WTC11 (cell line): Measurements from ENCODE around the gene IFFO2. TPM values are rescaled to one million over a fixed set of nuclear protein-coding genes. Genes with fewer than 3 reads are reported as not detected.

Experiments used
- ATAC-seq: fragments of 200-7000 bp; cut with Tn5 transposase; 2 replicates; pipeline ENCODE4 v1.10.0; 2021; ENCODE audit warnings: mild to moderate bottlenecking, moderate library complexity
- CTCF ChIA-PET: fragments of 300-600 bp; sonication (Branson Sonifier 250); formaldehyde crosslinking; loops from one replicate; lab custom pipeline; 2021; ENCODE audit warnings: antibody characterized with exemption; lab: Charles Lee
- POLR2A ChIA-PET: fragments of 350-600 bp; sonication (Branson Sonifier 250); formaldehyde crosslinking; loops from one replicate; lab custom pipeline; 2021; ENCODE audit warnings: antibody characterized with exemption; lab: Charles Lee
- DNase-seq: peaks from one replicate; pipeline ENCODE4 v3.0.0; 2021; ENCODE audit warnings: low spot score
- H3K27ac Mint-ChIP-seq: 2 replicates; pipeline ENCODE4 v1.8.0; 2021; ENCODE audit warnings: mixed read lengths
- H3K27me3 Mint-ChIP-seq: 2 replicates; pipeline ENCODE4 v1.8.0; 2021; ENCODE audit warnings: low read depth, mild to moderate bottlenecking, moderate library complexity, mixed read lengths
- H3K36me3 Mint-ChIP-seq: 2 replicates; pipeline ENCODE4 v1.8.0; 2021; ENCODE audit warnings: mixed read lengths
- H3K4me1 Mint-ChIP-seq: 2 replicates; pipeline ENCODE4 v1.8.0; 2022; ENCODE audit warnings: mixed read lengths
- H3K4me3 Mint-ChIP-seq: 2 replicates; pipeline ENCODE4 v1.8.0; 2021; ENCODE audit warnings: mild to moderate bottlenecking, moderate library complexity, mixed read lengths
- H3K9me3 Mint-ChIP-seq: 2 replicates; pipeline ENCODE4 v1.8.0; 2021; ENCODE audit warnings: mixed read lengths
- ATF2 ChIP-seq: sonication (generic); formaldehyde crosslinking; IDR thresholded peaks from 2 replicates; pipeline ENCODE4 v1.8.1; 2022; ENCODE audit warnings: low read depth, missing genetic modification reagents, borderline replicate concordance
- CBFB ChIP-seq: sonication (generic); formaldehyde crosslinking; IDR thresholded peaks from 2 replicates; pipeline ENCODE4 v1.8.1; 2022; ENCODE audit warnings: mild to moderate bottlenecking, low read depth, missing genetic modification reagents
- EMX1 ChIP-seq: fragments of 250-450 bp; sonication (Bioruptor Pico); IDR thresholded peaks from 2 replicates; pipeline ENCODE4 v1.8.0; 2021; ENCODE audit warnings: mild to moderate bottlenecking
- ETV6 ChIP-seq: sonication (generic); formaldehyde crosslinking; IDR thresholded peaks from 2 replicates; pipeline ENCODE4 v1.8.1; 2022; ENCODE audit warnings: mild to moderate bottlenecking, missing genetic modification reagents
- HMGA2 ChIP-seq: fragments of 250-450 bp; sonication (Bioruptor Pico); IDR thresholded peaks from 2 replicates; pipeline ENCODE4 v1.4.0; 2021; ENCODE audit warnings: mild to moderate bottlenecking, moderate library complexity
- IRF2 ChIP-seq: sonication (generic); formaldehyde crosslinking; IDR thresholded peaks from 2 replicates; pipeline ENCODE4 v1.8.0; 2022; ENCODE audit warnings: low read depth, missing genetic modification reagents, borderline replicate concordance
- NFE2L1 ChIP-seq: sonication (generic); formaldehyde crosslinking; IDR thresholded peaks from 2 replicates; pipeline ENCODE4 v1.8.1; 2023; ENCODE audit warnings: missing genetic modification reagents
- NR3C1 ChIP-seq: sonication (generic); formaldehyde crosslinking; conservative IDR thresholded peaks from 2 replicates; pipeline ENCODE4 v1.8.1; 2023; ENCODE audit warnings: low read depth, mild to moderate bottlenecking, missing genetic modification reagents
- PRRX2 ChIP-seq: fragments of 250-450 bp; sonication (Bioruptor Pico); IDR thresholded peaks from 2 replicates; pipeline ENCODE4 v1.8.0; 2021; ENCODE audit warnings: mild to moderate bottlenecking
- RORB ChIP-seq: fragments of 250-450 bp; sonication (Bioruptor Pico); IDR thresholded peaks from 2 replicates; pipeline ENCODE4 v1.9.0; 2021; ENCODE audit warnings: mild to moderate bottlenecking
- SMAD3 ChIP-seq: sonication (generic); formaldehyde crosslinking; IDR thresholded peaks from 2 replicates; pipeline ENCODE4 v1.8.0; 2022; ENCODE audit warnings: missing genetic modification reagents, mild to moderate bottlenecking, borderline replicate concordance
- TEAD1 ChIP-seq: sonication (generic); formaldehyde crosslinking; IDR thresholded peaks from 2 replicates; pipeline ENCODE4 v1.8.0; 2022; ENCODE audit warnings: mild to moderate bottlenecking, missing genetic modification reagents
- ZBTB21 ChIP-seq: sonication (generic); formaldehyde crosslinking; IDR thresholded peaks from 2 replicates; pipeline ENCODE4 v1.8.1; 2023; ENCODE audit warnings: mild to moderate bottlenecking, missing genetic modification reagents, borderline replicate concordance
- ZMAT4 ChIP-seq: fragments of 250-450 bp; sonication (Bioruptor Pico); IDR thresholded peaks from 2 replicates; pipeline ENCODE4 v1.9.0; 2021; ENCODE audit warnings: mild to moderate bottlenecking
- ZNF138 ChIP-seq: sonication (generic); formaldehyde crosslinking; conservative IDR thresholded peaks from 2 replicates; pipeline ENCODE4 v1.8.1; 2022; ENCODE audit warnings: mild to moderate bottlenecking, moderate library complexity, missing genetic modification reagents
- ZNF416 ChIP-seq: fragments of 250-450 bp; sonication (Bioruptor Pico); IDR thresholded peaks from 2 replicates; pipeline ENCODE4 v1.9.0; 2021; ENCODE audit warnings: mild to moderate bottlenecking, inconsistent platforms
- total RNA-seq: library from RNA; stranded (reverse); gene quantifications from 3 replicates; pipeline ENCODE4 v1.2.3, GENCODE V29; 2021
- TF ChIP-seq, protein P1 (sequence below): sonication (generic); formaldehyde crosslinking; IDR thresholded peaks from 2 replicates; pipeline ENCODE4 v1.8.0; 2022; ENCODE audit warnings: mild to moderate bottlenecking, missing genetic modification reagents
- TF ChIP-seq, protein P2 (sequence below): sonication (generic); formaldehyde crosslinking; IDR thresholded peaks from 2 replicates; pipeline ENCODE4 v1.8.1; 2023; ENCODE audit warnings: mild to moderate bottlenecking, missing genetic modification reagents
- TF ChIP-seq, protein P3 (sequence below): sonication (generic); formaldehyde crosslinking; IDR thresholded peaks from 2 replicates; pipeline ENCODE4 v1.8.1; 2023; ENCODE audit warnings: mild to moderate bottlenecking, missing genetic modification reagents, moderate library complexity
- TF ChIP-seq, protein P4 (sequence below): sonication (generic); formaldehyde crosslinking; IDR thresholded peaks from 2 replicates; pipeline ENCODE4 v1.8.1; 2022; ENCODE audit warnings: low read depth, mild to moderate bottlenecking, moderate library complexity, missing genetic modification reagents, borderline replicate concordance
- TF ChIP-seq, protein P5 (sequence below): sonication (generic); formaldehyde crosslinking; IDR thresholded peaks from 2 replicates; pipeline ENCODE4 v1.8.0; 2023; ENCODE audit warnings: missing genetic modification reagents, mild to moderate bottlenecking, borderline replicate concordance
- TF ChIP-seq, protein P6 (sequence below): sonication (generic); formaldehyde crosslinking; IDR thresholded peaks from 2 replicates; pipeline ENCODE4 v1.8.1; 2023; ENCODE audit warnings: mild to moderate bottlenecking, moderate library complexity, missing genetic modification reagents

The IFFO2 gene
- total RNA-seq, 1 experiment from 2014 or later = 8.1 TPM

- H3K36me3 Mint-ChIP-seq = no peaks in the 10 kb centered on the region; the same call in 1 of the 2 replicates
- H3K9me3 Mint-ChIP-seq = no peaks in the 10 kb centered on the region
- no peak for DNase-seq
- ATAC-seq = no peak
- peaks cover 12% of the 10 kb centered on the region for H3K4me1 Mint-ChIP-seq
- ChIA-PET CTCF (interaction anchor here (1.4 kb wide), 1 partner anchor 14 kb away, joined by 3 read pairs; no protein-coding TSS in a partner anchor), POLR2A (no interaction called here)
- H3K27me3 Mint-ChIP-seq = no peaks in the 10 kb centered on the region; the same call in none of the 2 replicates
- H3K27ac Mint-ChIP-seq = no peak overlapping the region
- no peak for TF ChIP-seq TEAD1 (CRISPR knock-in tag)
- no peak for TF ChIP-seq RORB (CRISPR knock-in tag)
- TF ChIP-seq NFE2L1 = no peak
- TF ChIP-seq ZBTB21 (CRISPR knock-in tag) = no peak
- TF ChIP-seq NR3C1 (CRISPR knock-in tag) = no peak
- TF ChIP-seq CBFB = no peak
- no peak for TF ChIP-seq EMX1 (CRISPR knock-in tag)
- TF ChIP-seq, protein P1, sequence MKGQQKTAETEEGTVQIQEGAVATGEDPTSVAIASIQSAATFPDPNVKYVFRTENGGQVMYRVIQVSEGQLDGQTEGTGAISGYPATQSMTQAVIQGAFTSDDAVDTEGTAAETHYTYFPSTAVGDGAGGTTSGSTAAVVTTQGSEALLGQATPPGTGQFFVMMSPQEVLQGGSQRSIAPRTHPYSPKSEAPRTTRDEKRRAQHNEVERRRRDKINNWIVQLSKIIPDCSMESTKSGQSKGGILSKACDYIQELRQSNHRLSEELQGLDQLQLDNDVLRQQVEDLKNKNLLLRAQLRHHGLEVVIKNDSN = no peak
- H3K4me3 Mint-ChIP-seq = no peak overlapping the region
Measured at GRCh38 chr1:18899363-18900049, 57.0 kb downstream of the IFFO2 start.

DNA sequence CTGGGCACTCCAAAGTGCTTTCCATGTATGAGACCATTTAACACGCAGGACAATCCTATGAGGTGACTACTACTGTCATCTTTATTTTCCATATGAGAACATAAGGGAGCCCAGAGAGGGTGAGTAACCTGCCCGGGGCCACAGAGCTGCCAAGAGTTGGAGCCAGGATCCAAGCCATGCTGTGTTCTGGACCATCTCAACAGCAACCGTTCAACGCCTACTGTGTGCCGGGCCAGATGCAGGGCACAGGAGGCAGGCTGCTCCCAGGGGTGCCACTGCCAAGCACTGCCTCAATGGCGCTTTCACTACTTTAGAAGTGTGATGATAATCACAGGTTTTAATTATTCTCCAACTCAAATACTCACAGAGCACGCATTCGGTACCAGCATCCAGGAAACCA is 57.9 kb downstream of the IFFO2 start:
- Mint-ChIP-seq H3K27ac (no peak overlapping the region; the same call in 1 of the 2 replicates), H3K4me3 (no peak overlapping the region), H3K27me3 (no peaks in the 10 kb centered on the region; the same call in 1 of the 2 replicates), H3K4me1 (peaks cover 12% of the 10 kb centered on the region), H3K9me3 (no peaks in the 10 kb centered on the region), H3K36me3 (no peaks in the 10 kb centered on the region; the same call in 1 of the 2 replicates)
- no peak for TF ChIP-seq PRRX2 (CRISPR knock-in tag)
- TF ChIP-seq ATF2 (CRISPR knock-in tag) = no peak
- TF ChIP-seq ZNF416 (CRISPR knock-in tag) = no peak
- TF ChIP-seq, protein P2, sequence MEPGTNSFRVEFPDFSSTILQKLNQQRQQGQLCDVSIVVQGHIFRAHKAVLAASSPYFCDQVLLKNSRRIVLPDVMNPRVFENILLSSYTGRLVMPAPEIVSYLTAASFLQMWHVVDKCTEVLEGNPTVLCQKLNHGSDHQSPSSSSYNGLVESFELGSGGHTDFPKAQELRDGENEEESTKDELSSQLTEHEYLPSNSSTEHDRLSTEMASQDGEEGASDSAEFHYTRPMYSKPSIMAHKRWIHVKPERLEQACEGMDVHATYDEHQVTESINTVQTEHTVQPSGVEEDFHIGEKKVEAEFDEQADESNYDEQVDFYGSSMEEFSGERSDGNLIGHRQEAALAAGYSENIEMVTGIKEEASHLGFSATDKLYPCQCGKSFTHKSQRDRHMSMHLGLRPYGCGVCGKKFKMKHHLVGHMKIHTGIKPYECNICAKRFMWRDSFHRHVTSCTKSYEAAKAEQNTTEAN (CRISPR knock-in tag) = no peak
- no peak for TF ChIP-seq ZMAT4
- TF ChIP-seq HMGA2 (CRISPR knock-in tag) = no peak
- TF ChIP-seq ZBTB21 (CRISPR knock-in tag) = no peak
- TF ChIP-seq, protein P3, sequence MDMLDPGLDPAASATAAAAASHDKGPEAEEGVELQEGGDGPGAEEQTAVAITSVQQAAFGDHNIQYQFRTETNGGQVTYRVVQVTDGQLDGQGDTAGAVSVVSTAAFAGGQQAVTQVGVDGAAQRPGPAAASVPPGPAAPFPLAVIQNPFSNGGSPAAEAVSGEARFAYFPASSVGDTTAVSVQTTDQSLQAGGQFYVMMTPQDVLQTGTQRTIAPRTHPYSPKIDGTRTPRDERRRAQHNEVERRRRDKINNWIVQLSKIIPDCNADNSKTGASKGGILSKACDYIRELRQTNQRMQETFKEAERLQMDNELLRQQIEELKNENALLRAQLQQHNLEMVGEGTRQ (CRISPR knock-in tag) = no peak
- TF ChIP-seq, protein P4, sequence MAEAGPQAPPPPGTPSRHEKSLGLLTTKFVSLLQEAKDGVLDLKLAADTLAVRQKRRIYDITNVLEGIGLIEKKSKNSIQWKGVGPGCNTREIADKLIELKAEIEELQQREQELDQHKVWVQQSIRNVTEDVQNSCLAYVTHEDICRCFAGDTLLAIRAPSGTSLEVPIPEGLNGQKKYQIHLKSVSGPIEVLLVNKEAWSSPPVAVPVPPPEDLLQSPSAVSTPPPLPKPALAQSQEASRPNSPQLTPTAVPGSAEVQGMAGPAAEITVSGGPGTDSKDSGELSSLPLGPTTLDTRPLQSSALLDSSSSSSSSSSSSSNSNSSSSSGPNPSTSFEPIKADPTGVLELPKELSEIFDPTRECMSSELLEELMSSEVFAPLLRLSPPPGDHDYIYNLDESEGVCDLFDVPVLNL (CRISPR knock-in tag) = no peak
- TF ChIP-seq SMAD3 (CRISPR knock-in tag) = no peak
- no peak for TF ChIP-seq ZNF138
- no peak for TF ChIP-seq ETV6 (CRISPR knock-in tag)
- no peak for TF ChIP-seq NFE2L1
- TF ChIP-seq IRF2 (CRISPR knock-in tag) = no peak
- TF ChIP-seq, protein P5, sequence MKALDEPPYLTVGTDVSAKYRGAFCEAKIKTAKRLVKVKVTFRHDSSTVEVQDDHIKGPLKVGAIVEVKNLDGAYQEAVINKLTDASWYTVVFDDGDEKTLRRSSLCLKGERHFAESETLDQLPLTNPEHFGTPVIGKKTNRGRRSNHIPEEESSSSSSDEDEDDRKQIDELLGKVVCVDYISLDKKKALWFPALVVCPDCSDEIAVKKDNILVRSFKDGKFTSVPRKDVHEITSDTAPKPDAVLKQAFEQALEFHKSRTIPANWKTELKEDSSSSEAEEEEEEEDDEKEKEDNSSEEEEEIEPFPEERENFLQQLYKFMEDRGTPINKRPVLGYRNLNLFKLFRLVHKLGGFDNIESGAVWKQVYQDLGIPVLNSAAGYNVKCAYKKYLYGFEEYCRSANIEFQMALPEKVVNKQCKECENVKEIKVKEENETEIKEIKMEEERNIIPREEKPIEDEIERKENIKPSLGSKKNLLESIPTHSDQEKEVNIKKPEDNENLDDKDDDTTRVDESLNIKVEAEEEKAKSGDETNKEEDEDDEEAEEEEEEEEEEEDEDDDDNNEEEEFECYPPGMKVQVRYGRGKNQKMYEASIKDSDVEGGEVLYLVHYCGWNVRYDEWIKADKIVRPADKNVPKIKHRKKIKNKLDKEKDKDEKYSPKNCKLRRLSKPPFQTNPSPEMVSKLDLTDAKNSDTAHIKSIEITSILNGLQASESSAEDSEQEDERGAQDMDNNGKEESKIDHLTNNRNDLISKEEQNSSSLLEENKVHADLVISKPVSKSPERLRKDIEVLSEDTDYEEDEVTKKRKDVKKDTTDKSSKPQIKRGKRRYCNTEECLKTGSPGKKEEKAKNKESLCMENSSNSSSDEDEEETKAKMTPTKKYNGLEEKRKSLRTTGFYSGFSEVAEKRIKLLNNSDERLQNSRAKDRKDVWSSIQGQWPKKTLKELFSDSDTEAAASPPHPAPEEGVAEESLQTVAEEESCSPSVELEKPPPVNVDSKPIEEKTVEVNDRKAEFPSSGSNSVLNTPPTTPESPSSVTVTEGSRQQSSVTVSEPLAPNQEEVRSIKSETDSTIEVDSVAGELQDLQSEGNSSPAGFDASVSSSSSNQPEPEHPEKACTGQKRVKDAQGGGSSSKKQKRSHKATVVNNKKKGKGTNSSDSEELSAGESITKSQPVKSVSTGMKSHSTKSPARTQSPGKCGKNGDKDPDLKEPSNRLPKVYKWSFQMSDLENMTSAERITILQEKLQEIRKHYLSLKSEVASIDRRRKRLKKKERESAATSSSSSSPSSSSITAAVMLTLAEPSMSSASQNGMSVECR (CRISPR knock-in tag) = no peak
- TF ChIP-seq, protein P6, sequence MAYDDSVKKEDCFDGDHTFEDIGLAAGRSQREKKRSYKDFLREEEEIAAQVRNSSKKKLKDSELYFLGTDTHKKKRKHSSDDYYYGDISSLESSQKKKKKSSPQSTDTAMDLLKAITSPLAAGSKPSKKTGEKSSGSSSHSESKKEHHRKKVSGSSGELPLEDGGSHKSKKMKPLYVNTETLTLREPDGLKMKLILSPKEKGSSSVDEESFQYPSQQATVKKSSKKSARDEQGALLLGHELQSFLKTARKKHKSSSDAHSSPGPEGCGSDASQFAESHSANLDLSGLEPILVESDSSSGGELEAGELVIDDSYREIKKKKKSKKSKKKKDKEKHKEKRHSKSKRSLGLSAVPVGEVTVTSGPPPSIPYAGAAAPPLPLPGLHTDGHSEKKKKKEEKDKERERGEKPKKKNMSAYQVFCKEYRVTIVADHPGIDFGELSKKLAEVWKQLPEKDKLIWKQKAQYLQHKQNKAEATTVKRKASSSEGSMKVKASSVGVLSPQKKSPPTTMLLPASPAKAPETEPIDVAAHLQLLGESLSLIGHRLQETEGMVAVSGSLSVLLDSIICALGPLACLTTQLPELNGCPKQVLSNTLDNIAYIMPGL = no peak
- ATAC-seq = no peak
- ChIA-PET POLR2A (no interaction called here), CTCF (no interaction called here)
- DNase-seq = no peak
